GM19372 (cell line): ENCODE results near the gene VGF.

ENCODE experiments used
- ATAC-seq: cut with Tn5 transposase; IDR thresholded peaks from one replicate; pipeline ENCODE4 v1.9.1; 2021; ENCODE audit warnings: mild to moderate bottlenecking, low read depth, moderate library complexity; ENCODE audit not compliant: unreplicated experiment

Gene VGF

GRCh38 chr7:101186844-101187428, 21.6 kb upstream of the VGF start:
- ATAC-seq, result no peak

- ATAC-seq, result no peak
Observed at GRCh38 chr7:101186194-101186593, 20.8 kb upstream of the VGF start.

- ATAC-seq, result no peak
Observed at GRCh38 chr7:101185258-101185839, 20.0 kb upstream of the VGF start.

DNA sequence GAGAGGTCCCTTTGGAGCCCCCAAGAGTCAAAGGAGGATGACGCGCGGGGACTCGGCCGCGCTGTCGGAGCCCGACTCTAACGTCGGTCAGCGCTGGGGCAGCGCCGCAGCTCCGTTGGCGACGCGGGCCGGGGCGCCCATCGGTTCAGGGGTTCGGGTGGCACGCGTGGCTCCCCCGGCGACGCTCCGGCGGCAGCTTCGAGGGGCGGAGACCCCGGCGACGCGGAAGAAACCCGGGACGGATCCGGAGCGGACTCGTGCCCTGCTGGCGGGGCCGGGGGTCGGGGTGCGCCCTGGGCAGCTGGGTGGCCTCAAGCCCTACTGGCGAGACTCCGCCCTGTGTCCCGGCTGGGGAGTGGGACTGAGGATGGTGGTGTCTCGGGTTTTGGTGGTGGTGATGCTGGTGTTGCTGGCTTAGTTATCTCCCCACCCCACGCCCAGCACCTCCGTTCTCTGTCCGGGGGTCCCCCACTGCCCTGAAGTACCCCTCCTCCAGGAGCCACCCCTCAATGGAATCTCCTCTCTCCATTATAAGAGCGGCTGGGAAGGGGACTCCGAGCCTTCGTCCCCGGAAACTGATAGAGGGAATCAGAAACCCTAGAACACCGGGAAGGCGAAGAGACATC, 14.9 kb upstream of the VGF start, which contains the start of gene NAT16:
Gene NAT16 (minus strand): TSS at position 164 of the 626 bp plus-strand sequence. CDS start 5,486 bp downstream, outside the sequence.
- no peak for ATAC-seq

DNA sequence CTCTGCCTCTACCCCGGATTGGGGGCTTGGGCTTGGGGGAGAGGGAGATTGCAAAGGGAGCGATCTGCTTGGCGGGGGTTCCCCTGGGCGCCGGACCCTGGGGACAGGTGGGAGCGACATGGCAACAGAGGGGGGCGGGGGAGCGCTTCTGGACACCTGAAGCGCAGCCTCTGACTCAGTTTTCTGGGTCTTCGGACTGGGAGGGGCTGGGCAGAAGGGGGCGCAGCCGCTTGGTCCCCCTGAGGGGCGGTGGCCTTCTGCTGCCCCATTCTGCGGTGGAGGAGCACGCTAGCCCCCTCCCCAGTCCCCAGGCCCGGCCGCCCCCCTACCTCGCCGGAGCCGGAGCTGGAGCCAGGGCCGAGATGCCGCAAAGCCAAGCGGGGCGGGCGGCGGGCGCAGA, 14.3 kb upstream of the VGF start:
- ATAC-seq, result no peak

DNA sequence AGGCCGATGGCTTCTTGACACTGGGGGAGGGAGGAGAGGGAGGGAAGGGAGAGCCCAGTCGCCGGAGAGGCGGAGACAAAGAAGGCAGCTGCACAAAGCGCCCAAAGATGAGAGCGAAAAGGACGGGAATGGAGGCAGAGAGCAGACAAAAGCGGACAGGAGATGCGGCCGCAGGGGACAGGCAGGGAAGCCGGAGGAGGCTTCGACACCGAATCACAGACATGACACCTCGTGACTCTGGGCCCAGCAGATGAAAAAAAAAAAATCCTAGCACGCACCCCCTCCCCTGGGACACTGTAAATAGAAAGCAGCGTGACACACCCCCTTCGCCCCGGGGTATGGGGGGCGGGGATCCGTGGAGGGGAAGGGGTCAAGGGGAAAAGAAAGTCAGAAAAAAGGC, 13.7 kb upstream of the VGF start:
- no peak for ATAC-seq

DNA sequence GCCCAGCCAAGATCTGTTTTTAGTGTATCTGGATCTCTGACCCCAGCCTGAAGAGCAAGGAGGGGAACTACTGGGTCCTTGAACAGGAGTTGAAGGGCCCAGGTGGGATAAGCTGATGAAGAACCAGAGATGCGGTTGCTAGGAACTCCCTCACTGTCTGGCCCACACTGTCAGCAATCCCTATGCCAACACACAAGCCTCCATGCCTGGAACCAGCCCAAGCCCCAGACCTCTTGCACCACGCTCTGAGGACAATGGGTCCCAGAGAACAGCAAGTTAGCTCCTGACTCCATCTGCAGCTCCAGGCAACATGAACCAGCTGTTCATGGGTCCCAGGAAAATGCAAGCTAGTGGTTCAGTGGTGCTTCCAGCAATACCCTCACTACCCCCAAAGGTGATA, 12.3 kb upstream of the VGF start:
- no peak for ATAC-seq

- no peak for ATAC-seq
Observed at GRCh38 chr7:101175664-101176063, 10.3 kb upstream of the VGF start.

DNA sequence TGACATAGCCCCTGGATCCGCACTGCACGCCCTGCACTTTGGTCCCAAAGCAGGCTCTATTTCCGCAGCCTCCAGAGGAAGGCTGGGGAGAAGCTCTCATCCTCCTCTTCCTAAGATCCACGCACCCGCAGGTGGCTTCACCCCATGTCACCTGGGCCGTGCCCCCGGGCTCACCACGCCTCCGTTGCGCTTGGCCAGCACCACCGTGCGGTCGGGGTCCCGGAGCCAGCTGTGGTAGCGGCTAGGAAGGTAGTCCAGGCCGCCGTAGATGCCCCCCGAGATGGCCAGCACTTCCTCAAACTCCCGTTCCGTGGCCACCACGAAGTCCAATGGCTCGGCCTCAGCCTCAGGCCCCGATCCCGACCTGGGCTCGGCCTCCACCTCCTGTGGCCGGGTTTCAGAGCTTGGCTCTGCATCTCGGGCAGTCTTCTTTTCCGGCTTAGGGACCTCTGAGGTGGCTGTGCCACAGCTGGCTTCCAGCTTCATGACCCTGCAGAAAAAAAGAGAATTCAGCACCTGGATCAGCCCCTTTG, 9.0 kb upstream of the VGF start:
- ATAC-seq, result no peak

DNA sequence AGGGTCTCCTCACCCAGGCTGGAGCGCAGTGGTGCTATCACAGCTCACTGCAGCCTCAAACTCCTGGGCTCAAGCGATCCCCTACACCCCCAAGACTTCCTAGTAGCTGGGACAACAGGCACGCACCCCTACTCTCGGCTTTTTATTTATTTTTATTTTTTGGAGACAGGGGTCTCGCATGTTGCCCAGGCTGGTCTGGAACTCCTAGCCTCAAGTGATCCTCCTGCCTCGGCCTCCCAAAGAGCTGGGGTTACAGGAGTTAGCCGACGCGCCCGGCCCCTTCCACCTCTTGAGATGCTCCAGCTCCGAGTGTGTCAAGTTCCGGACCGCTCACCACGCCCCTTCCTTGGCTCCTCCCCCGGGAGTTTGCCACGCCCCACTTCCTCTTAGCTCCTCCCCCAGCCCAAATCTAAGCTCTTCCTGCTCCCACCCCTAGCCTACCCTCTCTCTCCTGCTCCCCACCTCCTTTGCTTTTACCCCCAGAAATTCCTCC, 8.4 kb upstream of the VGF start:
- ATAC-seq, result no peak

GRCh38 chr7:101172854-101173751, 7.7 kb upstream of the VGF start:
- ATAC-seq, result no peak

DNA sequence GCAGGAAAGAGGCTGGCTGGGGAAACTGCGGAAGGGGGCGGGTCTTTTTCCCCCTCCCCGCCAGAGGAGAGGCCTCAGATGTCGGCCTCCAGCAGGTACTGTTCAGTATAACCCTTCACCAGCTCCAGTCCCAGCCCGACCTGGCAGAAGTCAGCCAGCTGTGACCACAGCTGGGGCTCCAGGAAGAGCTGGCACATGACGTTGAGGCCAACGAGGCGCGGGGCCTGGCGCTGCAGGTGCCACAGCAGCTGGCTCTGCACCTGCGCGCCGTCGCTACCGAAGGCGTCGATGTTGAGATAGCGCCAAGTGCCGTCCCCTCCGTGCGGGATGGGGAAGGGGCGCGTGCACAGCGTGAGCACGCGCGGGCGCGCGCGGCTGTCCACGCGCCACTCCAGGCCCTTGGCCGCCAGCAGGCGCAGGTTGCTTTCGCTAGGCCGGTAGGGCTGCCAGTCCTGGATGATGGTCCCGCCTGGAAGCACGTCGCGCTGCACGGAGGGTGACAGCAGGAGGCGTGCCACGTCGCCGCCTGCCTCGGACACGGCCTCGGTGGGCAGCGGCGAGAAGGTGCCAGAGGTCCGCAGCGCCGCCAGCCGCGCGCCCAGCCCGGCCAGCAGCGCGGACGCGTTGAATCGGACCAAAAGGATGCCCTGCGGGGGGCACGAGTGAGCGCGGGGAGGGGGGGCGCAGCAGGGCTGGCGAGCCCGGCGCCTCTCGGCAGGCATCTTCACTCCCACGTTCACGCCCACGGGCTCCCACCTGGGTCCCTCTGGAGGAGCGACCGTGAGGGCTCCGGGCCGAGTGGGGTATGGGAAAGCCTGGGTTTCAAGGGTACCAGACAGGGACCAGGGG, 6.9 kb upstream of the VGF start:
- ATAC-seq, result no peak

DNA sequence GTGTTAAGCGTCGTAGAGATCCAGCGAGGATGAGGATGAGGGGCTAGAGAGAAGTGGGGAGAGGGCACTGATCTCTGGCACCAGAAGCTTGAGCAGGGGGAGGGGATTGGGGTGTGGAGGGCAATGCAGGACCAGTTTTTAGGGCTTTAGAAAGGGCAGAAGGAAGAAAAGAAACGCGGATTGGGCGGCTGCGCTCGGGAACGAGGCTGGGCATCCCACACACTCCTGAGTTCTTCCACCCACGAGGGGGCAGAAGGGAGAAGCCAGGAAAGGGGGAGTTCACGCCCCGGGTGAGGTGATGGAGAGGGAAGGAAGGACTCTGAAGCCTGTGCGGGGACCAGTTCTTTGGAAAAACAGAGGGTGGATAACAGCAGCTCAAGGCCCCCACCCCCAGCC, 6.1 kb upstream of the VGF start:
- ATAC-seq, result no peak

GRCh38 chr7:101170617-101171441, 5.5 kb upstream of the VGF start:
- no peak for ATAC-seq

GRCh38 chr7:101169838-101170551, 4.6 kb upstream of the VGF start:
- no peak for ATAC-seq

DNA sequence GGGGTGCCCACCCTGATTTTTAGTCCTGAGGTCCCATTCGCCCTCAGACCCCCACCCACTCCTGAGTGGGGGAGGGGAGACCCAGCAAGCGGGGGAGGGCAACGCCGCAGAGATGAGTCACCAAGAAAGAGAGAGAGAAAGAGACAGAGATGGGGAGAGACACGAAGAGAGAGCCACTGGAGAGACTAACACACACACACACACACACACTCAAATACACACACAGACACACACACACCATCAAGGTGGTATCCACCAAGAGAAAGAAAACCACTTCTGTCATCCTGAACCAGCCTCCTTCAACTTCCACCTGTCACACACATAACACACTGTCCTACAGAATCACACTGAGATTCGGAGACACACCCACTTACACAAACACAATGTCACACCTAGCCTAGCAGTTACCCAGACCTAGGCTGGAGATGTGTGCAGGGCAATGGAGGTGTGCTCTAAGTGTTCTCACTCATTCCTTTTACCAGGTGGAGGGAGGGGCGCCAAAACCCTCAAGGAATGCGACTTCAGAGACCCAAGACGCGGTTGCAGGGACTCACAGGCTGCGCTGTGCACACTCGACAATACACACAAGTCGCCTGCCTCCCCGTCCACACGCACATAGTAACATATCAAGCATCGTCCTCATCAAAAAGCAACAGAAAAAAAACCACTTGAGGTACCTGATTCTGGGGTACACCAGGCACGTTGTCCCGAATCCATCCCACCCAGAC, 3.9 kb upstream of the VGF start:
- ATAC-seq, result no peak

- no peak for ATAC-seq
Observed at GRCh38 chr7:101168412-101169049, 3.2 kb upstream of the VGF start.
